Measurements from ENCODE around the gene SMAD3.

The SMAD3 gene

GRCh38 chr15:67083135-67083762 is 17.8 kb downstream of the SMAD3 start:
- no peak for TF ChIP-seq CTCF (IDR thresholded peaks at IDR 0.05; ENCODE audit: low read depth, low read length, missing control alignments)
- DNase-seq (ENCODE audit: low read depth) = no peak
- no peak overlapping the region for H3K4me3 ChIP-seq (ENCODE audit: low read depth, low read length)

- no peak overlapping the region; the same call in 1 of the 2 replicates for H3K4me3 ChIP-seq (ENCODE audit: low read depth, low read length)
- DNase-seq (ENCODE audit: low read depth) = no peak
- no peak for TF ChIP-seq CTCF (IDR thresholded peaks at IDR 0.05; ENCODE audit: low read depth, low read length, missing control alignments)
These were observed 19.2 kb downstream of the SMAD3 start for GRCh38 chr15:67084561-67084960.

GRCh38 chr15:67085237-67085817 is 19.9 kb downstream of the SMAD3 start:
- no peak overlapping the region; the same call in 1 of the 2 replicates for H3K4me3 ChIP-seq (ENCODE audit: low read depth, low read length)
- no peak for TF ChIP-seq CTCF (IDR thresholded peaks at IDR 0.05; ENCODE audit: low read depth, low read length, missing control alignments)
- DNase-seq (ENCODE audit: low read depth) = no peak

GRCh38 chr15:67085818-67086636 is 20.6 kb downstream of the SMAD3 start:
- TF ChIP-seq CTCF (IDR thresholded peaks at IDR 0.05; ENCODE audit: low read depth, low read length, missing control alignments) = no peak
- DNase-seq (ENCODE audit: low read depth) = peak; percentile 99
- no peak overlapping the region; the same call in 1 of the 2 replicates for H3K4me3 ChIP-seq (ENCODE audit: low read depth, low read length)

GRCh38 chr15:67086637-67086914 is 21.2 kb downstream of the SMAD3 start:
- TF ChIP-seq CTCF (IDR thresholded peaks at IDR 0.05; ENCODE audit: low read depth, low read length, missing control alignments) = no peak
- H3K4me3 ChIP-seq (ENCODE audit: low read depth, low read length) = no peak overlapping the region
- no peak for DNase-seq (ENCODE audit: low read depth)

GRCh38 chr15:67087507-67088172 is 22.2 kb downstream of the SMAD3 start:
- H3K4me3 ChIP-seq (ENCODE audit: low read depth, low read length) = no peak overlapping the region
- TF ChIP-seq CTCF (IDR thresholded peaks at IDR 0.05; ENCODE audit: low read depth, low read length, missing control alignments) = no peak
- DNase-seq (ENCODE audit: low read depth) = no peak
